Measurements from ENCODE around the gene TMEM143.
A peak's percentile ranks its signal among the peaks of the same experiment; 100 is the strongest.
"Not testable (repeated sequence)": the region's sequence is repeated elsewhere in the genome, so short reads cannot be mapped to it uniquely, and the experiment has no call there.

TMEM143 gene

GRCh38 chr19:48295458-48295857, 68.3 kb downstream of the TMEM143 start:
- no peak overlapping the region for H2AFZ ChIP-seq
- H3K9ac ChIP-seq, result no peak overlapping the region
- H3K4me3 ChIP-seq (ENCODE audit: low read depth, low read length), result no peak overlapping the region
- H3K27me3 ChIP-seq (ENCODE audit: control insufficient read depth, insufficient read depth, low read length), result no peaks in the 10 kb centered on the region
- no peak overlapping the region for H3K27ac ChIP-seq
- H3K36me3 ChIP-seq (ENCODE audit: control insufficient read depth, insufficient read depth, low read length), result no peaks in the 10 kb centered on the region
- H3K4me1 ChIP-seq, result peaks cover 3% of the 10 kb centered on the region
- H3K9me3 ChIP-seq (ENCODE audit: control insufficient read depth, low read length), result no peaks in the 10 kb centered on the region
- no peak for TF ChIP-seq CTCF (IDR thresholded peaks at IDR 0.05)
- H3K4me2 ChIP-seq (ENCODE audit: low read length), result no peak overlapping the region
- H3K79me2 ChIP-seq, result no peaks in the 10 kb centered on the region

DNA sequence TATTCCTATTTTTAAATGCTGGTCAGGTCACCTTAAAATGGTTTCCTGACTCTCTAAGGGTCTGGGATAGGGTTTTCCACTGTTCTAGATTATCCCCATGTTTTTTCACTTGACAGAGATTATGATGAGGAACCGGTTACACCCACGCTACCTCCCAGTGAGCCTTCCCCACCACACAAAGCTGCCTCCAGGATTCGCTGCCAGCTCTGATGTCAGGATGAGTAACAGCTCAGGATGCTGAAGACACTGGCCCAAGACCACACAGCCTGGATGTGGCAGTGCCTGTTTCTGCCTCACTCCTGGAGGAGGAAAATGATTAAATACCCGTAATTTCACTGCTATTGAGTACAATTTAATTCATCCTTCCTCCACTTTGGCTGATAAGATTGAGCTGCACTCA, 70.9 kb downstream of the TMEM143 start:
- Histone ChIP-seq H3K4me1 (peaks cover 3% of the 10 kb centered on the region), H2AFZ (no peak overlapping the region), H3K9me3 (ENCODE audit: control insufficient read depth, low read length) (no peaks in the 10 kb centered on the region), H3K79me2 (no peaks in the 10 kb centered on the region), H3K4me2 (ENCODE audit: low read length) (no peak overlapping the region), H3K27me3 (ENCODE audit: control insufficient read depth, insufficient read depth, low read length) (no peaks in the 10 kb centered on the region), H3K9ac (no peak overlapping the region), H3K27ac (no peak overlapping the region), H3K4me3 (ENCODE audit: low read depth, low read length) (no peak overlapping the region), H3K36me3 (ENCODE audit: control insufficient read depth, insufficient read depth, low read length) (no peaks in the 10 kb centered on the region)
- TF ChIP-seq CTCF (IDR thresholded peaks at IDR 0.05), result no peak

DNA sequence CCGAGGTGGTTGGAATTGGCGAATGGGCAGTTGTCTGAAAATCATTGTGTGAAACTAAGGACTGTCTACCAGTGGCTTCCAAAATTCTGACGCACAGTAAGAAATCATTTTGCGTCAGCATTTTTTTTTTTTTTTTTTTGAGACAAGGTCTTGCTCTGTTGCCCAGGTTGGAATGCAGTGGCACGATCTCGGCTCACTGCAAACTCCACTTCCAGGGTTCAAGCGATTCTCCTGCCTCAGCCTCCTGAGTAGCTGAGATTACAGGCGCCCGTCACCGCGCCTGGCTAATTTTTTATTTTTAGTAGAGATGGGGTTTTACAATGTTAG, 72.3 kb downstream of the TMEM143 start:
- H3K4me3 ChIP-seq (ENCODE audit: low read depth, low read length), result not testable (repeated sequence)
- H2AFZ ChIP-seq, result peak overlapping the region; percentile 53

DNA sequence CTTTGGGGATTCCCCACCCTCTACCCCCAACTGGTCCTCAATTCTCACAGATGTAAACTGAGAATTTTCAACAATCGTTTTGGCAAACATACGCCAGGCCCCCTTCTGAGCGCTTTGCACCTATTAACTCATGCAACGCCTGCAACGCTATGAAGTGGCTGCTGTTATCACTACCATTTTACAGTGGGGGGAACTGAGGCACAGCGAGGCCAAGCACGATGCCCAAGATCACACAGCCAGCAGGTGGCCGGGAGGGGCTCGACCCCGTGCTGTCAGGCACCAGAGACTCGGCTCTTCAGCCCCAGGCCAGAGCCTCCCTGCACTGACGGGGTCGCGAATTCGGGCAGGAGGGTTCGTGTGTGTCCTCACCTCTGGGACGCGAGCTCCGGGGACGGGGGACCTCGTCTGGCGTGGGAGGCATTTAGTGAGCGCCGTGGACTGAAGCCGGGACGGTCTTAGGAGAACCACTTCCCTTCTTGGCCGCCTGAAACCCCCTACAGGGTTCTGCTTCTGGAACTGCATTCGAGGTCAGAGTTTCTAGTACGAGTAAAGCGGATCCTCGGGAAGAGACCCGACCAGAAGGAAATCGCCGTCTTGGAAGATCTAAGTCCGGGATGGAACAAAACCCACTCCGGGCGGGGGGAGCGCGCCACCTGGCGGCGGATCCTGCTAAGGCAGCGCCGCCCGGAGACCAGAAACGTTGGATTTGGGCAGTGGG, 72.8 kb downstream of the TMEM143 start:
- Histone ChIP-seq H3K27ac (no peak overlapping the region), H3K4me2 (ENCODE audit: low read length) (peak overlapping the region; percentile 90), H3K9me3 (ENCODE audit: control insufficient read depth, low read length) (no peaks in the 10 kb centered on the region), H3K4me1 (peaks cover 3% of the 10 kb centered on the region), H2AFZ (peak overlapping the region; percentile 53), H3K79me2 (no peaks in the 10 kb centered on the region), H3K27me3 (ENCODE audit: control insufficient read depth, insufficient read depth, low read length) (no peaks in the 10 kb centered on the region), H3K36me3 (ENCODE audit: control insufficient read depth, insufficient read depth, low read length) (no peaks in the 10 kb centered on the region), H3K9ac (no peak overlapping the region), H3K4me3 (ENCODE audit: low read depth, low read length) (peak overlapping the region; percentile 47)
- TF ChIP-seq CTCF (IDR thresholded peaks at IDR 0.05), result peak; percentile 99

More for the DNA sequence above, 72.3 kb downstream of the TMEM143 start:
- H3K36me3 ChIP-seq (ENCODE audit: control insufficient read depth, insufficient read depth, low read length); H3K9me3 ChIP-seq (ENCODE audit: control insufficient read depth, low read length); H3K4me1 ChIP-seq; H3K27me3 ChIP-seq (ENCODE audit: control insufficient read depth, insufficient read depth, low read length); H3K9ac ChIP-seq; H3K79me2 ChIP-seq; H3K27ac ChIP-seq: not testable (repeated sequence)
- peak overlapping the region; percentile 90 for H3K4me2 ChIP-seq (ENCODE audit: low read length)

- Histone ChIP-seq H3K27ac (no peak overlapping the region), H3K9ac (no peak overlapping the region), H3K36me3 (ENCODE audit: control insufficient read depth, insufficient read depth, low read length) (no peaks in the 10 kb centered on the region), H3K4me2 (ENCODE audit: low read length) (no peak overlapping the region), H3K4me1 (peaks cover 3% of the 10 kb centered on the region), H3K79me2 (no peaks in the 10 kb centered on the region), H3K4me3 (ENCODE audit: low read depth, low read length) (no peak overlapping the region), H3K9me3 (ENCODE audit: control insufficient read depth, low read length) (no peaks in the 10 kb centered on the region), H3K27me3 (ENCODE audit: control insufficient read depth, insufficient read depth, low read length) (no peaks in the 10 kb centered on the region), H2AFZ (no peak overlapping the region)
- no peak for TF ChIP-seq CTCF (IDR thresholded peaks at IDR 0.05)
Observed at GRCh38 chr19:48290401-48290770, 73.4 kb downstream of the TMEM143 start.
